Mesodermal cell (in vitro differentiated cells): Measurements from ENCODE around the gene WASHC2A. TPM values are rescaled to one million over a fixed set of nuclear protein-coding genes. Genes with fewer than 3 reads are reported as not detected.
A peak's percentile ranks its signal among the peaks of the same experiment; 100 is the strongest.
"Not testable (repeated sequence)": the region's sequence is repeated elsewhere in the genome, so short reads cannot be mapped to it uniquely, and the experiment has no call there.

ENCODE experiments used
- H3K27ac ChIP-seq: 2 replicates; pipeline ENCODE4 v1.7.0; 2013; ENCODE audit warnings: mild to moderate bottlenecking, low read depth, low read length, moderate library complexity; ENCODE audit not compliant: severe bottlenecking
- H3K36me3 ChIP-seq: 2 replicates; pipeline ENCODE4 v1.7.1; 2013; ENCODE audit warnings: mild to moderate bottlenecking, low read length, moderate library complexity; ENCODE audit not compliant: control insufficient read depth, insufficient read depth
- H3K4me1 ChIP-seq: one replicate; pipeline ENCODE4 v1.7.1; 2013; ENCODE audit warnings: mild to moderate bottlenecking, low read length; ENCODE audit not compliant: insufficient read depth, control insufficient read depth, poor library complexity, severe bottlenecking
- H3K4me3 ChIP-seq: 2 replicates; pipeline ENCODE4 v1.7.0; 2013; ENCODE audit warnings: low read length, control low read depth, mild to moderate bottlenecking; ENCODE audit not compliant: insufficient read depth, poor library complexity, severe bottlenecking; ENCODE audit errors: extremely low read depth
- H3K9me3 ChIP-seq: 2 replicates; pipeline ENCODE4 v1.7.1; 2013; ENCODE audit warnings: mild to moderate bottlenecking, low read length, moderate library complexity; ENCODE audit not compliant: control insufficient read depth
- WGBS, 2 experiments: methylation state at CpG; one replicate each; pipeline ENCODE4 v1.1.5; 2013; ENCODE audit warnings: missing lambda C conversion rate in 2 of 2; ENCODE audit not compliant: insufficient coverage in 2 of 2; 5-methylcytosine and 5-hydroxymethylcytosine counted together
- polyA plus RNA-seq, 2 experiments: library from polyadenylated mRNA; stranded (reverse); fragments of 50-300 nt; gene quantifications; one replicate each; pipeline ENCODE4 v1.2.3, GENCODE V29; 2013

WASHC2A gene, protein sequence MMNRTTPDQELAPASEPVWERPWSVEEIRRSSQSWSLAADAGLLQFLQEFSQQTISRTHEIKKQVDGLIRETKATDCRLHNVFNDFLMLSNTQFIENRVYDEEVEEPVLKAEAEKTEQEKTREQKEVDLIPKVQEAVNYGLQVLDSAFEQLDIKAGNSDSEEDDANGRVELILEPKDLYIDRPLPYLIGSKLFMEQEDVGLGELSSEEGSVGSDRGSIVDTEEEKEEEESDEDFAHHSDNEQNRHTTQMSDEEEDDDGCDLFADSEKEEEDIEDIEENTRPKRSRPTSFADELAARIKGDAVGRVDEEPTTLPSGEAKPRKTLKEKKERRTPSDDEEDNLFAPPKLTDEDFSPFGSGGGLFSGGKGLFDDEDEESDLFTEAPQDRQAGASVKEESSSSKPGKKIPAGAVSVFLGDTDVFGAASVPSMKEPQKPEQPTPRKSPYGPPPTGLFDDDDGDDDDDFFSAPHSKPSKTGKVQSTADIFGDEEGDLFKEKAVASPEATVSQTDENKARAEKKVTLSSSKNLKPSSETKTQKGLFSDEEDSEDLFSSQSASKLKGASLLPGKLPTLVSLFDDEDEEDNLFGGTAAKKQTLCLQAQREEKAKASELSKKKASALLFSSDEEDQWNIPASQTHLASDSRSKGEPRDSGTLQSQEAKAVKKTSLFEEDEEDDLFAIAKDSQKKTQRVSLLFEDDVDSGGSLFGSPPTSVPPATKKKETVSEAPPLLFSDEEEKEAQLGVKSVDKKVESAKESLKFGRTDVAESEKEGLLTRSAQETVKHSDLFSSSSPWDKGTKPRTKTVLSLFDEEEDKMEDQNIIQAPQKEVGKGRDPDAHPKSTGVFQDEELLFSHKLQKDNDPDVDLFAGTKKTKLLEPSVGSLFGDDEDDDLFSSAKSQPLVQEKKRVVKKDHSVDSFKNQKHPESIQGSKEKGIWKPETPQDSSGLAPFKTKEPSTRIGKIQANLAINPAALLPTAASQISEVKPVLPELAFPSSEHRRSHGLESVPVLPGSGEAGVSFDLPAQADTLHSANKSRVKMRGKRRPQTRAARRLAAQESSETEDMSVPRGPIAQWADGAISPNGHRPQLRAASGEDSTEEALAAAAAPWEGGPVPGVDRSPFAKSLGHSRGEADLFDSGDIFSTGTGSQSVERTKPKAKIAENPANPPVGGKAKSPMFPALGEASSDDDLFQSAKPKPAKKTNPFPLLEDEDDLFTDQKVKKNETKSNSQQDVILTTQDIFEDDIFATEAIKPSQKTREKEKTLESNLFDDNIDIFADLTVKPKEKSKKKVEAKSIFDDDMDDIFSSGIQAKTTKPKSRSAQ (N-terminal part only)
- polyA plus RNA-seq (2013, experiment 1 of 2), result 31.8 TPM
- polyA plus RNA-seq (2013, experiment 2 of 2), result 25.5 TPM

- not testable (repeated sequence) for H3K4me1 ChIP-seq, H3K9me3 ChIP-seq, H3K27ac ChIP-seq, H3K36me3 ChIP-seq
- H3K4me3 ChIP-seq, result peak within 1 kb of the TSS; percentile 57
- WGBS, 2 experiments, result 0% methylated on average over 20 to 27 of the region's 73 CpGs
Measured at GRCh38 chr10:50067546-50068351, at the start of gene WASHC2A. TSS of gene WASHC2A (plus strand) at chr10:50067954. CDS start at chr10:50068006, 52 bp downstream.

DNA sequence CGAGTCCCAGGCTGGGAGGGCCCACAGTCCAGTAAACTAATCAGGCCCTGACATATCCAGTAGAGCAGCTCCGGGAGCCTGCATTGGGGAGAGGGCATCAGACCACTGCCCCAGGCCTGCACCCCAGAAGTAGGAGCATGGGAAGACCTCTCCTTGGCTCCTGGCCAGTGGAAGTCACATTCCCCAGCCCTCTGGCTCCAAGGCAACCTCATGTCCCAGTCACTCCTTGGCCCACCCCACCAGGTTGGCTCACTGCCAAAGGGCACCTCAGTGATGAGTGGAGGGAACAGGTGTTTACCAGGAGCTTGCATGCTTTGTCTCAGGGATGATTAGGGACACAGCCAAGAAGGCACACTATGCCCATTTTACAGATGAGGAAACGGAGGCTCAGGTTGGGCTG, 48.5 kb upstream of the WASHC2A start:
- H3K9me3 ChIP-seq, H3K36me3 ChIP-seq, H3K4me1 ChIP-seq, H3K4me3 ChIP-seq, H3K27ac ChIP-seq: not testable (repeated sequence)
- 85 to 91% methylated on average over 2 of the region's 3 CpGs for WGBS, 2 experiments

- H3K9me3 ChIP-seq, H3K4me1 ChIP-seq, H3K27ac ChIP-seq, H3K4me3 ChIP-seq, H3K36me3 ChIP-seq: not testable (repeated sequence)
- 78 to 98% methylated on average over 6 of the region's 13 CpGs for WGBS, 2 experiments
Measured at GRCh38 chr10:50020451-50021024, 47.2 kb upstream of the WASHC2A start.

- Histone ChIP-seq H3K9me3 (no peaks in the 10 kb centered on the region), H3K36me3 (no peaks in the 10 kb centered on the region), H3K4me3 (no peak overlapping the region), H3K4me1 (no peaks in the 10 kb centered on the region), H3K27ac (no peak overlapping the region)
- WGBS, 2 experiments, result 88% methylated on average over 1 of the region's 3 CpGs
Measured at GRCh38 chr10:50021646-50022045, 46.1 kb upstream of the WASHC2A start.

DNA sequence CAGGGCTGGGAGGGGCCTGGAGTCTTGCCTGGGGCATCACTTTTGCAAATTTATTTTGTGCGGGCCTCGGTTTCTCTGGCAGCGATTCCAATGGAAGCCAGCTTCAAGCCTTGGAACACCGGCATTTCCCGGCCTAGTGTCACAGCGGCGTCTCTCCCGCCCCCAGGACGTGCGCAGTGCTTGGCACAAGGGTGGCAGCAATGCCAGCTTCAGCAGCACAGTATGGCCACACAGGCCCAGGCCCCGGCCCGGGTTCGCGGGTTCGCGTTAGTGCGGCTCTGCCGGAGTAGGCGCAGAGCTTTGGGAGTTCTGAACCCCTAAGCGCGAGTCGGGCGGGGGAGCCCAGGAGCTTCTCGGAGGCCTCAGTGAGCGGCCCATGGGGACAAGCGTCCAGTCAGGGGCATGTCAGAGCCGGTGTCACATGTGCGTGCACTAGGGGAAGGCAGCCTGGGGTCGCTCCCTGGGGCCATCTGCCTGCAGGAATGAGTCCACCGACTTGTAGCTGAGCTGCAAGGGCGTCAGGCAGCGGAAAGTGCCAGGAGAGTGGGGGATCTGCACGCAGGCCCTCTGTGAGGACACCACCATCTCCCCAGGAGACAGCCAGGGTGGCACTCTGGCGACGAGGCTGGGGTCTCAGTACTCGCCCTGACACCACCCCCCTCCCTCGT, 42.9 kb upstream of the WASHC2A start:
- not testable (repeated sequence) for H3K27ac ChIP-seq, H3K9me3 ChIP-seq, H3K4me1 ChIP-seq, H3K36me3 ChIP-seq, H3K4me3 ChIP-seq
- 91 to 96% methylated on average over 24 to 26 of the region's 37 CpGs for WGBS, 2 experiments

DNA sequence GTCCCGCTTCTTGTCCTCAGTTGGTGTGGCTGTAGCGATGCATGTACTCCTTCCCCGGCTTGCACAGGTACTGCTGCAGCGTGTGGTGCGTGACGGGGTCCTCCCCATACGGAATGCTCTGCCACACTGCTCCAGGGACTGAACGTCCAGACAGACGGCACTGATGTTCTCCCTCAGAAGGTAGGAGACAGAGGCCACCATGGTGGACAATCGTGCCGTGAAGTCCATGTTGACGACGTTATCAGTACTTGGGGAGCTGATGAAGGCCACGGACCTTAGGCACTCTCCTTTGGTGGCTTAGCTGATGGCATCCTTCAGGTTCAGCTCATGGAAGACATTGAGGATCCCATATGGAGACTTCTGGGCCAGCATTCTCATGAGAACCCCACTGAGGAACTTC, 42.1 kb upstream of the WASHC2A start:
- WGBS, 2 experiments, result 88 to 89% methylated on average over 13 to 14 of the region's 14 CpGs
- H3K36me3 ChIP-seq, result no peaks in the 10 kb centered on the region
- no peaks in the 10 kb centered on the region for H3K9me3 ChIP-seq
- no peak overlapping the region for H3K4me3 ChIP-seq
- H3K4me1 ChIP-seq, result no peaks in the 10 kb centered on the region
- H3K27ac ChIP-seq, result no peak overlapping the region

GRCh38 chr10:50027195-50027594, 40.6 kb upstream of the WASHC2A start:
- 85 to 92% methylated on average over 13 of the region's 13 CpGs for WGBS, 2 experiments
- H3K4me1 ChIP-seq, result no peaks in the 10 kb centered on the region
- no peak overlapping the region for H3K4me3 ChIP-seq
- no peaks in the 10 kb centered on the region for H3K36me3 ChIP-seq
- no peak overlapping the region for H3K27ac ChIP-seq
- no peaks in the 10 kb centered on the region for H3K9me3 ChIP-seq

DNA sequence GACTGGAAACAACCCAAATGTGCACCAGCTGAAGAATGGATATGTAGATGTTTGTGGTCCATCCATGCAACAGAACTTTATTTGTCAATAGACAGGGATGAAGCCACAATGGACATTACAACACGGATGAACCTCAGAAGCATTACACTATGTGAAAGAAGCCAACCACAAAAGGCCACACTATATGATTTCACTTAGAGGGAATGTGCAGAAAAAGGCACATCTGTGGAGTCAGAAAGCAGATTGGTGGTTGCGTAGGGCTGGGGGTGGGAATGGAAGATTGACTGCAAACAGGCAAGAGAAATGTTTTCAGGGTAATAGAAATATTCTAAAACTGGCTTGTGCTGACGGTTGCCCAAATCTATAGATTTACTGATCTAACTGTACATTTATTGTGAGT, 34.3 kb upstream of the WASHC2A start:
- no peak overlapping the region for H3K4me3 ChIP-seq
- H3K36me3 ChIP-seq, result no peaks in the 10 kb centered on the region
- WGBS, 2 experiments, result 83 to 86% methylated on average over 1 of the region's 3 CpGs
- H3K9me3 ChIP-seq, result no peaks in the 10 kb centered on the region
- no peak overlapping the region for H3K27ac ChIP-seq
- H3K4me1 ChIP-seq, result no peaks in the 10 kb centered on the region

DNA sequence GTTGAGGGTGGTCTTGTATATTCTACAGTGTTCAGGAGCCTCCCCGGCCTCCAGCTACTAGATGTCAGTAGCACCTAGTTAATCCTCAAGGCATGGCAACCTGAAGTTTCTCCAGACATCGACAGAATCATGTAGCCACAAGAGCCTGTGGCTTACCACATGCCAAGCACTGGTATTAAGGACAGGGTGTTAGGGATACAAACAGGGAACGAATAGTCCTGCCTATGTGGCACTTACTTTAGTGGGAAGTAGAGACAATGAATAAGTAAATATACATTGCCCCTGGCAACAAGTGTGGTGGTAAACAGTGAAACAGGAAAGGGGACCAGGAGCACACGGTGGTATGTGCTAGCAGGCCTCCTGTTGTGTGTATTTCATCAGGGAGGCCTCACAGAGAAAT, 32.4 kb upstream of the WASHC2A start:
- not testable (repeated sequence) for H3K9me3 ChIP-seq, H3K4me1 ChIP-seq, H3K36me3 ChIP-seq, H3K4me3 ChIP-seq, H3K27ac ChIP-seq
- WGBS, 2 experiments, result 82 to 87% methylated on average over 3 of the region's 4 CpGs
